SK-N-SH (cell line): ENCODE measurements around the gene DNAH14.

Source experiments
- TF ChIP-seq, protein P1 (sequence below): fragments of 200-600 bp; sonication (generic); IDR thresholded peaks from 2 replicates; pipeline ENCODE4 v1.6.1; 2017; ENCODE audit warnings: antibody characterized with exemption, mild to moderate bottlenecking, moderate library complexity
- TF ChIP-seq, protein P2 (sequence below): IDR thresholded peaks from 2 replicates; pipeline ENCODE4 v1.4.0; 2012; ENCODE audit warnings: low read depth

DNA sequence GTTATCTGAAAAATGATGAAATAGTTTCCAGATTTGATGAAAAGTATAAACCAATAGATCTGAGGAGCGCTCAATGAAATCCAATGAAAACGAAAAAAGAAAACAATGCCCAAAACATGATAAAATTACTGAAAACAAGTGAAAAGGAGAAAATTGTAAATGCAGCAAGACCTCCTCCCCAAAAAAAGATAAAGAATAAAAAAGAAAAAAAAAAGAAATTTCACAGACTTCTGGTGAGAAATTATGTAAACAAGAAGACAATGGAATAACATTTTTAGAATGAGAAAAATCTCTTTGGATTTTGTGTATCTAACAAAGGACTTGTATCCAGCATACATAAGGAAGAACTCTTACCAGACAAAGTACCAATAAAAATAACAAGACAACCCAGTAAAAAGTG lies 134.2 kb downstream of the DNAH14 start:
- TF ChIP-seq, protein P1, sequence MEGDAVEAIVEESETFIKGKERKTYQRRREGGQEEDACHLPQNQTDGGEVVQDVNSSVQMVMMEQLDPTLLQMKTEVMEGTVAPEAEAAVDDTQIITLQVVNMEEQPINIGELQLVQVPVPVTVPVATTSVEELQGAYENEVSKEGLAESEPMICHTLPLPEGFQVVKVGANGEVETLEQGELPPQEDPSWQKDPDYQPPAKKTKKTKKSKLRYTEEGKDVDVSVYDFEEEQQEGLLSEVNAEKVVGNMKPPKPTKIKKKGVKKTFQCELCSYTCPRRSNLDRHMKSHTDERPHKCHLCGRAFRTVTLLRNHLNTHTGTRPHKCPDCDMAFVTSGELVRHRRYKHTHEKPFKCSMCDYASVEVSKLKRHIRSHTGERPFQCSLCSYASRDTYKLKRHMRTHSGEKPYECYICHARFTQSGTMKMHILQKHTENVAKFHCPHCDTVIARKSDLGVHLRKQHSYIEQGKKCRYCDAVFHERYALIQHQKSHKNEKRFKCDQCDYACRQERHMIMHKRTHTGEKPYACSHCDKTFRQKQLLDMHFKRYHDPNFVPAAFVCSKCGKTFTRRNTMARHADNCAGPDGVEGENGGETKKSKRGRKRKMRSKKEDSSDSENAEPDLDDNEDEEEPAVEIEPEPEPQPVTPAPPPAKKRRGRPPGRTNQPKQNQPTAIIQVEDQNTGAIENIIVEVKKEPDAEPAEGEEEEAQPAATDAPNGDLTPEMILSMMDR: no peak
- TF ChIP-seq, protein P2, sequence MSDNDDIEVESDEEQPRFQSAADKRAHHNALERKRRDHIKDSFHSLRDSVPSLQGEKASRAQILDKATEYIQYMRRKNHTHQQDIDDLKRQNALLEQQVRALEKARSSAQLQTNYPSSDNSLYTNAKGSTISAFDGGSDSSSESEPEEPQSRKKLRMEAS: no peak
